ENCODE data around the gene MED13.

The MED13 gene

DNA sequence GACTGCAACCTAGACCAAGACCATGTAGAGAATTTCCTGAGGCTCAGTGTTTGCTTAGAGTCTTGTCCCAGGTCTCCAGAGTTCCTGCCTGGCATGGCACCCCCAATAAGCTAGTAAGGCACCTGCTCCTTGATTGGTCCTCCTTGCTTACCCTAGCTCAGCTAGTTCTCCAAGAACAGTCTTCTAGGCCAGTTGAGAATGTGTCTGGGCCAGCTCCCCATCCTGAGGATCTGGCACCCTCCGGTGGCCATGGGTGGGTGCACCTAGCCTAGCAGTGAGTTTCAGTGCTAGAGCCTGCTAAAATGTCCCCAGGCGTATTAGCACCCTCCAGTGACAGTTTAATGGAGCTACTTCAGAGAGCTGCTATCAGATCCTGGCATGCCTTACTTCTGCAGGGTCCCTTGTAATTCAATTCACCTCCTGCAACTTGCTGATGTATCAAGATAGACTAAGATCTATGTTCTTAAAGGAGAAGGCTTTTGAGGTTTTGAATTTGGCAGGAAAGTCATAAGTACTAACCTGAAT lies 44.4 kb upstream of the MED13 start (continued):
- TF ChIP-seq, protein P1, sequence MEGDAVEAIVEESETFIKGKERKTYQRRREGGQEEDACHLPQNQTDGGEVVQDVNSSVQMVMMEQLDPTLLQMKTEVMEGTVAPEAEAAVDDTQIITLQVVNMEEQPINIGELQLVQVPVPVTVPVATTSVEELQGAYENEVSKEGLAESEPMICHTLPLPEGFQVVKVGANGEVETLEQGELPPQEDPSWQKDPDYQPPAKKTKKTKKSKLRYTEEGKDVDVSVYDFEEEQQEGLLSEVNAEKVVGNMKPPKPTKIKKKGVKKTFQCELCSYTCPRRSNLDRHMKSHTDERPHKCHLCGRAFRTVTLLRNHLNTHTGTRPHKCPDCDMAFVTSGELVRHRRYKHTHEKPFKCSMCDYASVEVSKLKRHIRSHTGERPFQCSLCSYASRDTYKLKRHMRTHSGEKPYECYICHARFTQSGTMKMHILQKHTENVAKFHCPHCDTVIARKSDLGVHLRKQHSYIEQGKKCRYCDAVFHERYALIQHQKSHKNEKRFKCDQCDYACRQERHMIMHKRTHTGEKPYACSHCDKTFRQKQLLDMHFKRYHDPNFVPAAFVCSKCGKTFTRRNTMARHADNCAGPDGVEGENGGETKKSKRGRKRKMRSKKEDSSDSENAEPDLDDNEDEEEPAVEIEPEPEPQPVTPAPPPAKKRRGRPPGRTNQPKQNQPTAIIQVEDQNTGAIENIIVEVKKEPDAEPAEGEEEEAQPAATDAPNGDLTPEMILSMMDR (tag by site-specific recombination; IDR thresholded peaks at IDR 0.05): peak; percentile 89

GRCh38 chr17:62105861-62106260 lies 40.8 kb upstream of the MED13 start:
- no peak overlapping the region for H3K4me3 ChIP-seq (ENCODE audit: low read depth, low read length)
- H3K27ac ChIP-seq (ENCODE audit: extremely low read depth, low read depth, low read length): no peak overlapping the region
- H3K36me3 ChIP-seq (ENCODE audit: control insufficient read depth in 2 of 2, insufficient read depth in 1 of 2, low read length in 2 of 2): no peaks in the 10 kb centered on the region
- peaks cover 2% of the 10 kb centered on the region; the same call in 1 of the 2 replicates for H3K4me1 ChIP-seq (ENCODE audit: control insufficient read depth, insufficient read depth, low read length)
- ChIA-PET CTCF (no interaction called here), POLR2A (no interaction called here)
- no peaks in the 10 kb centered on the region for H3K9me3 ChIP-seq (ENCODE audit: control insufficient read depth, insufficient read depth, low read depth, low read length)
- TF ChIP-seq, protein P2, sequence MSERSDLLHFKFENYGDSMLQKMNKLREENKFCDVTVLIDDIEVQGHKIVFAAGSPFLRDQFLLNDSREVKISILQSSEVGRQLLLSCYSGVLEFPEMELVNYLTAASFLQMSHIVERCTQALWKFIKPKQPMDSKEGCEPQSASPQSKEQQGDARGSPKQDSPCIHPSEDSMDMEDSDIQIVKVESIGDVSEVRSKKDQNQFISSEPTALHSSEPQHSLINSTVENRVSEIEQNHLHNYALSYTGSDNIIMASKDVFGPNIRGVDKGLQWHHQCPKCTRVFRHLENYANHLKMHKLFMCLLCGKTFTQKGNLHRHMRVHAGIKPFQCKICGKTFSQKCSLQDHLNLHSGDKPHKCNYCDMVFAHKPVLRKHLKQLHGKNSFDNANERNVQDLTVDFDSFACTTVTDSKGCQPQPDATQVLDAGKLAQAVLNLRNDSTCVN (tag by site-specific recombination; optimal IDR thresholded peaks at IDR 0.05): no peak
- TF ChIP-seq, protein P3, sequence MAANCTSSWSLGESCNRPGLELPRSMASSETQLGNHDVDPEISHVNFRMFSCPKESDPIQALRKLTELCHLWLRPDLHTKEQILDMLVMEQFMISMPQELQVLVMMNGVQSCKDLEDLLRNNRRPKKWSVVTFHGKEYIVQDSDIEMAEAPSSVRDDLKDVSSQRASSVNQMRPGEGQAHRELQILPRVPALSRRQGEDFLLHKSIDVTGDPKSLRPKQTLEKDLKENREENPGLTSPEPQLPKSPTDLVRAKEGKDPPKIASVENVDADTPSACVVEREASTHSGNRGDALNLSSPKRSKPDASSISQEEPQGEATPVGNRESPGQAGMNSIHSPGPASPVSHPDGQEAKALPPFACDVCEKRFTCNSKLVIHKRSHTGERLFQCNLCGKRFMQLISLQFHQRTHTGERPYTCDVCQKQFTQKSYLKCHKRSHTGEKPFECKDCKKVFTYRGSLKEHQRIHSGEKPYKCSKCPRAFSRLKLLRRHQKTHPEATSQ (tag by site-specific recombination; IDR thresholded peaks at IDR 0.05): no peak
- TF ChIP-seq KLF17 (tag by site-specific recombination; IDR thresholded peaks at IDR 0.05): no peak
- TF ChIP-seq REST (tag by site-specific recombination; IDR thresholded peaks at IDR 0.05): no peak
- no peak for TF ChIP-seq ZXDB (tag by site-specific recombination; IDR thresholded peaks at IDR 0.05)
- TF ChIP-seq ZNF704 (tag by site-specific recombination; IDR thresholded peaks at IDR 0.05): no peak
- TF ChIP-seq SCRT1 (tag by site-specific recombination; IDR thresholded peaks at IDR 0.05; ENCODE audit: borderline replicate concordance): no peak
- no peak for TF ChIP-seq KLF10 (tag by site-specific recombination; IDR thresholded peaks at IDR 0.05)
- TF ChIP-seq MEIS1 (CRISPR knock-in tag; IDR thresholded peaks at IDR 0.05; ENCODE audit: borderline replicate concordance): no peak
- no peak for TF ChIP-seq ZNF623 (tag by site-specific recombination; IDR thresholded peaks at IDR 0.05)
- TF ChIP-seq ZNF394 (tag by site-specific recombination; IDR thresholded peaks at IDR 0.05; ENCODE audit: borderline replicate concordance): no peak
- TF ChIP-seq ZNF843 (tag by site-specific recombination; IDR thresholded peaks at IDR 0.05): no peak
- TF ChIP-seq ZNF335 (tag by site-specific recombination; conservative IDR thresholded peaks at IDR 0.05): no peak
- no peak for TF ChIP-seq ZFP69B (tag by site-specific recombination; IDR thresholded peaks at IDR 0.05)
- TF ChIP-seq ZNF571 (tag by site-specific recombination; IDR thresholded peaks at IDR 0.05): no peak
- no peak for TF ChIP-seq ZNF266 (tag by site-specific recombination; IDR thresholded peaks at IDR 0.05; ENCODE audit: low read depth)
- no peak for TF ChIP-seq ZNF521 (tag by site-specific recombination; IDR thresholded peaks at IDR 0.05)
